HFFc6 (cell line): Measurements from ENCODE around the gene EGFL6. TPM values are rescaled to one million over a fixed set of nuclear protein-coding genes. Genes with fewer than 3 reads are reported as not detected.

Experiments
- DNase-seq: peaks from one replicate; pipeline ENCODE4 v3.0.0-alpha.2; 2018
- H3K27ac Mint-ChIP-seq: 2 replicates; pipeline ENCODE4 v1.8.0; 2020; ENCODE audit warnings: mild to moderate bottlenecking, mixed read lengths
- H3K27me3 Mint-ChIP-seq: 2 replicates; pipeline ENCODE4 v1.8.0; 2021; ENCODE audit warnings: mild to moderate bottlenecking, moderate library complexity, mixed read lengths; ENCODE audit not compliant: insufficient read depth
- H3K36me3 Mint-ChIP-seq: 2 replicates; pipeline ENCODE4 v1.8.0; 2021; ENCODE audit warnings: low read depth, mixed read lengths
- H3K4me1 Mint-ChIP-seq: 2 replicates; pipeline ENCODE4 v1.8.0; 2020; ENCODE audit warnings: low read depth, mixed read lengths
- H3K4me3 Mint-ChIP-seq: 2 replicates; pipeline ENCODE4 v1.8.0; 2020; ENCODE audit warnings: mild to moderate bottlenecking, moderate library complexity, mixed read lengths
- H3K9me3 Mint-ChIP-seq: 2 replicates; pipeline ENCODE4 v1.8.0; 2020; ENCODE audit warnings: mild to moderate bottlenecking, mixed read lengths
- CTCF ChIP-seq: fragments of 200-600 bp; sonication (generic); IDR thresholded peaks from 2 replicates; pipeline ENCODE4 v1.5.0; 2021; ENCODE audit warnings: antibody characterized with exemption, mild to moderate bottlenecking
- total RNA-seq, 6 experiments: library from RNA; stranded (reverse); fragmentation: NEBNext Ultra II Directional; extraction: Animal tissue kit (Norgen Biotek cat#: 25700); gene quantifications; 2 replicates in 1 of 6; 3 replicates in 5 of 6; pipeline ENCODE4 v1.2.3, GENCODE V29; 2021

EGFL6 gene
- total RNA-seq, 6 experiments from 2014 or later = not detected

GRCh38 chrX:13607331-13607995 is 38.1 kb downstream of the EGFL6 start:
- no peaks in the 10 kb centered on the region for H3K36me3 Mint-ChIP-seq
- peaks cover 7% of the 10 kb centered on the region; the same call in 1 of the 2 replicates for H3K27me3 Mint-ChIP-seq
- H3K4me1 Mint-ChIP-seq = no peaks in the 10 kb centered on the region
- H3K9me3 Mint-ChIP-seq = no peaks in the 10 kb centered on the region
- H3K27ac Mint-ChIP-seq = no peak overlapping the region
- no peak for TF ChIP-seq CTCF
- H3K4me3 Mint-ChIP-seq = no peak overlapping the region
- DNase-seq = no peak

- Mint-ChIP-seq H3K27me3 (peaks cover 4% of the 10 kb centered on the region; the same call in 1 of the 2 replicates), H3K36me3 (no peaks in the 10 kb centered on the region), H3K4me1 (no peaks in the 10 kb centered on the region), H3K27ac (no peak overlapping the region), H3K9me3 (no peaks in the 10 kb centered on the region), H3K4me3 (no peak overlapping the region)
- DNase-seq = no peak
- no peak for TF ChIP-seq CTCF
Measured at GRCh38 chrX:13607996-13608365, 38.6 kb downstream of the EGFL6 start.

- H3K4me3 Mint-ChIP-seq = no peak overlapping the region
- no peak for DNase-seq
Measured at GRCh38 chrX:13614154-13614553, 44.8 kb downstream of the EGFL6 start.

GRCh38 chrX:13620207-13620606 is 50.8 kb downstream of the EGFL6 start:
- TF ChIP-seq CTCF = no peak
- no peak overlapping the region for H3K4me3 Mint-ChIP-seq
- H3K9me3 Mint-ChIP-seq = no peaks in the 10 kb centered on the region
- no peak for DNase-seq
- H3K27ac Mint-ChIP-seq = no peak overlapping the region
- no peaks in the 10 kb centered on the region for H3K4me1 Mint-ChIP-seq
- no peaks in the 10 kb centered on the region for H3K36me3 Mint-ChIP-seq
- peaks cover 7% of the 10 kb centered on the region for H3K27me3 Mint-ChIP-seq

More at GRCh38 chrX:13614154-13614553, 44.8 kb downstream of the EGFL6 start:
- Mint-ChIP-seq H3K27me3 (peaks cover 5% of the 10 kb centered on the region), H3K36me3 (no peaks in the 10 kb centered on the region), H3K4me1 (no peaks in the 10 kb centered on the region), H3K9me3 (no peaks in the 10 kb centered on the region), H3K27ac (no peak overlapping the region)
- TF ChIP-seq CTCF = no peak

GRCh38 chrX:13622401-13622964 is 53.1 kb downstream of the EGFL6 start:
- DNase-seq = no peak
- H3K36me3 Mint-ChIP-seq = no peaks in the 10 kb centered on the region
- H3K4me3 Mint-ChIP-seq = no peak overlapping the region
- TF ChIP-seq CTCF = no peak
- no peak overlapping the region for H3K27ac Mint-ChIP-seq
- no peaks in the 10 kb centered on the region for H3K9me3 Mint-ChIP-seq
- no peaks in the 10 kb centered on the region for H3K4me1 Mint-ChIP-seq
- H3K27me3 Mint-ChIP-seq = peaks cover 7% of the 10 kb centered on the region
